Thyroid gland (tissue), 4 donors: ENCODE results near the gene CNMD. TPM values are rescaled to one million over a fixed set of nuclear protein-coding genes. Genes with fewer than 3 reads are reported as not detected.

ENCODE experiments used
- DNase-seq, 2 donors: peaks; one replicate each; pipeline ENCODE4 v3.0.0-alpha.2; 2019
- H3K27ac ChIP-seq, 3 donors: fragments of 200-600 bp; sonication (generic); 1 replicate in 2 of 3; 2 replicates in 1 of 3; pipeline ENCODE4 v1.5.1; 2016 to 2019; ENCODE audit warnings: mild to moderate bottlenecking in 1 of 3, moderate library complexity in 1 of 3
- H3K27me3 ChIP-seq: fragments of 200-600 bp; sonication (generic); one replicate; pipeline ENCODE4 v1.5.1; 2019
- H3K36me3 ChIP-seq, 2 donors: fragments of 200-600 bp; sonication (generic); one replicate each; pipeline ENCODE4 v1.5.1; 2016 to 2019
- H3K4me1 ChIP-seq, 2 donors: fragments of 200-600 bp; sonication (generic); one replicate each; pipeline ENCODE4 v1.5.1; 2017 to 2019
- H3K4me3 ChIP-seq, 3 donors: fragments of 200-600 bp; sonication (generic); replicated peaks in 1 of 3; 1 replicate in 2 of 3; 2 replicates in 1 of 3; pipeline ENCODE4 v1.5.1; 2016; ENCODE audit warnings: mild to moderate bottlenecking in 1 of 3
- H3K9me3 ChIP-seq: fragments of 200-600 bp; sonication (generic); one replicate; pipeline ENCODE4 v1.5.1; 2017
- POLR2A ChIP-seq, 2 donors: fragments of 450-650 bp; IDR thresholded peaks; one replicate each; pipeline ENCODE4 v1.6.1; 2017; ENCODE audit warnings: antibody characterized with exemption in 2 of 2, mild to moderate bottlenecking in 2 of 2, moderate library complexity in 1 of 2
- WGBS, 2 donors: methylation state at CpG; one replicate each; pipeline ENCODE4 v1.1.5; 2017; 5-methylcytosine and 5-hydroxymethylcytosine counted together
- intact Hi-C: fragments of 100-400 bp; cut with DNase I; formaldehyde crosslinking; loops from one replicate; pipeline ENCODE4 v1.15.1; 2023
- total RNA-seq, 4 donors: library from RNA; depleted of rRNA; stranded (reverse); fragments of >200 nt; gene quantifications; one replicate each; pipeline ENCODE4 v1.2.3, GENCODE V29; 2016
- TF ChIP-seq, protein P1 (sequence below), 6 experiments: fragments of 200-600 bp in 3 of 6; fragments of 450-650 bp in 3 of 6; sonication (generic) in 3 of 6; IDR thresholded peaks; one replicate each; pipeline ENCODE4 v1.5.1; 2016 to 2019; ENCODE audit warnings: antibody characterized with exemption in 6 of 6, mild to moderate bottlenecking in 2 of 6, inconsistent platforms in 1 of 6, moderate library complexity in 1 of 6

CNMD gene
- total RNA-seq, 4 donors from 2014 or later: 0.40 to 2.5 (median 0.85) TPM

DNA sequence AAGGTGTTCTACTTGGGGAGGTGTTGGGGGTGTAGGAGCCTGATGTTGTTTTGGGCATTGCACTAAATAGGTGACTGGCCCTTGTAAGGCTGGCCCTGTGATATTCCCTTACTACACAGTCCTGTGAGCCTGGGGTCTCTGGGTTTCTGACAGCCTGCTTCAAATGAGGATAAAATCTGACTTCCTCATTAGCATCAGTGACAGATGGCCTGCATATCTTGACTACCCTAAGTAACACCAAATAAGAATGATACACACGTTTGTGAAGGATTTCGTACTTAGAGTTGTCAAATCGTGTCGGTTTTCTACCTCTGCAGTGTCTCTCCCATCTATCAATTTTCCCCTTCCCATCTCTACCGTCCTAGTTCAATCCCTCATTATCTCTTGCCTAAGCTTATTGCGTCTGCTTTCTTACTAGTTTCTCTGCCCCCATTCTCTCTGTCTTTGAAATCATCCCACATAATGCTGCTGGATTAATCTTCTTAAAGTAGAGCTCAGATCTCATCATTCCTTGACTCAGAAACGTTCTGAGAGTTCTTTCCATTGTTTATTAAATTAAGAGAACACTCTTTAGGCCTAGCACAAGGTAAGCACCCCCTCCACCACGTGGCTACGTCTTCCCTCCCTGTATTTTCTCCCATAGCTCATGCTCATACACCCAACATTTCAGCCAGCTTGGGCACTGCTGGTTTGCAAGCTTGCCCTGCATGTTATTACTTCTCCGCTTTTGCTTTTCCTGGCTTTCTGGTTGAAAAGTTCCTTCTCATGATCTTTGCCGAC is 26.2 kb upstream of the CNMD start:
- H3K9me3 ChIP-seq: no peaks in the 10 kb centered on the region
- no peak overlapping the region for H3K27ac ChIP-seq
- H3K36me3 ChIP-seq: no peaks in the 10 kb centered on the region
- TF ChIP-seq, protein P1, sequence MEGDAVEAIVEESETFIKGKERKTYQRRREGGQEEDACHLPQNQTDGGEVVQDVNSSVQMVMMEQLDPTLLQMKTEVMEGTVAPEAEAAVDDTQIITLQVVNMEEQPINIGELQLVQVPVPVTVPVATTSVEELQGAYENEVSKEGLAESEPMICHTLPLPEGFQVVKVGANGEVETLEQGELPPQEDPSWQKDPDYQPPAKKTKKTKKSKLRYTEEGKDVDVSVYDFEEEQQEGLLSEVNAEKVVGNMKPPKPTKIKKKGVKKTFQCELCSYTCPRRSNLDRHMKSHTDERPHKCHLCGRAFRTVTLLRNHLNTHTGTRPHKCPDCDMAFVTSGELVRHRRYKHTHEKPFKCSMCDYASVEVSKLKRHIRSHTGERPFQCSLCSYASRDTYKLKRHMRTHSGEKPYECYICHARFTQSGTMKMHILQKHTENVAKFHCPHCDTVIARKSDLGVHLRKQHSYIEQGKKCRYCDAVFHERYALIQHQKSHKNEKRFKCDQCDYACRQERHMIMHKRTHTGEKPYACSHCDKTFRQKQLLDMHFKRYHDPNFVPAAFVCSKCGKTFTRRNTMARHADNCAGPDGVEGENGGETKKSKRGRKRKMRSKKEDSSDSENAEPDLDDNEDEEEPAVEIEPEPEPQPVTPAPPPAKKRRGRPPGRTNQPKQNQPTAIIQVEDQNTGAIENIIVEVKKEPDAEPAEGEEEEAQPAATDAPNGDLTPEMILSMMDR (IDR thresholded peaks at IDR 0.05): no peak
- no peak for TF ChIP-seq POLR2A (IDR thresholded peaks at IDR 0.05)
- 85 to 86% methylated on average over 11 of the region's 11 CpGs for WGBS, 2 donors
- no peaks in the 10 kb centered on the region for H3K27me3 ChIP-seq
- no peak overlapping the region for H3K4me3 ChIP-seq
- no peak for DNase-seq
- peaks cover 4 to 10% of the 10 kb centered on the region in 2 donors for H3K4me1 ChIP-seq
- intact Hi-C loops: no loop called here

DNA sequence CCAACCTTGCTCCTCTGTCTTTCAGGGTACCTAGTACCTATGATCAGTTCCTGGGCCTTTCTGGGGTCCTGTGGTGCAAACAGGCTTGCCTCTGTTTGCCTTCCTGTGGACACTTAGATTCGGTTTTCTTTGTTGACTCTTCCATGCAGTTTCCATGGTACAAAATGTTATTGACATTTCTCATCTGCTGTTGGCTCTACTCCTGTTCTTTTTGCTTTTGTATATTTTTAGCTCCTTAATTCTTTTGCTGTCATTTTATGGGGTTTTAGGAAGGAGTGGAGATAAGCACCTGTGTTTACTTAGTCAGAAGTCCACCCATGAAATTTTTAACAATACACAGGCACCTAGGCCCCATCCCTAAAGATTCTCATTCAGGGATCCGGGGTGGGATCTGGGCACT is 20.5 kb upstream of the CNMD start:
- no peak overlapping the region for H3K4me3 ChIP-seq
- no peaks in the 10 kb centered on the region for H3K9me3 ChIP-seq
- H3K36me3 ChIP-seq: no peaks in the 10 kb centered on the region
- 32 to 33% methylated on average over 2 of the region's 2 CpGs for WGBS, 2 donors
- H3K27ac ChIP-seq: no peak overlapping the region
- H3K27me3 ChIP-seq: no peaks in the 10 kb centered on the region
- peaks cover 4 to 10% of the 10 kb centered on the region in 2 donors for H3K4me1 ChIP-seq
- intact Hi-C loops: no loop called here
- DNase-seq: no peak
- TF ChIP-seq, protein P1 (IDR thresholded peaks at IDR 0.05): no peak
- TF ChIP-seq POLR2A (IDR thresholded peaks at IDR 0.05): no peak

DNA sequence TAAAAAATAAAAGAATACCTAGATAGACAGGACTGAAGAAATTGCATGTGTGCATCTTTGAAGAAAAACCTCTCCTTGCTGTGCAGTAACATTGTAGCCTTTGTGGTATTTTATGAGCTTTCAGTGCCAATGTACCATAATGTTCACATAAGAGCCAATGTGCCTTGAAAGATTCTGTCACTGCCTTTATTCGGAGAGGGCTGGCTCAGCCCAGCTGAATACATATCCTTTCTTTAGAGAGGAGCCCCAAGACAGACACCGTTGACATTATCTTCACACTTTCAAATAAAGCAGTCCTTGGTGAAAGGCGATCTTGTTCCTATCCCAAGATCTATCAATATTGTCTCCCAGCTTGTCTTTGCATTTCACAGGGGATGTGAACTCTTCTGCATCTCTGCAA is 18.5 kb upstream of the CNMD start:
- no peak for DNase-seq
- Histone ChIP-seq H3K27ac (no peak overlapping the region), H3K4me1 (peaks cover 4 to 10% of the 10 kb centered on the region in 2 donors), H3K9me3 (no peaks in the 10 kb centered on the region), H3K36me3 (no peaks in the 10 kb centered on the region), H3K27me3 (no peaks in the 10 kb centered on the region), H3K4me3 (no peak overlapping the region)
- WGBS, 2 donors: 73 to 81% methylated on average over 3 of the region's 3 CpGs
- TF ChIP-seq POLR2A (IDR thresholded peaks at IDR 0.05): no peak
- TF ChIP-seq, protein P1 (IDR thresholded peaks at IDR 0.05): no peak
- intact Hi-C loops: no loop called here

DNA sequence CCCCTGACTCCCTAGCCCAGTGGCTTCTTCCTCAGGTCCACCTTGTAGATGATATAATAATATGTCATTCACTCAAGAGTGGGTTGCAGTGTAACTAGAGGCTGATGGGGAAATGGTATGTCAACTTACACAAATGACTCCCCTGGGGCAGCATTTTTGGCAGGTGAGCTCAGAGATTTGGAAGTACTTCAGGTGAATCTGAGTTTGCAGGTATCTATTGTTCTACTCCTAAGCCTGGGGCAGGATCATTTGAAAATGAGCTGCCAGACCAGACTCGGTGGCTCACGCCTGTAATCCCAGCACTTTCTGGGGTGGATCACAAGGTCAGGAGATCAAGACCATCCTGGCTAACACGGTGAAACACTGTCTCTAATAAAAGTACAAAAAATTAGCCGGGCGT is 11.6 kb upstream of the CNMD start:
- Histone ChIP-seq H3K27ac (no peak overlapping the region), H3K27me3 (no peaks in the 10 kb centered on the region), H3K36me3 (no peaks in the 10 kb centered on the region), H3K9me3 (no peaks in the 10 kb centered on the region), H3K4me3 (no peak overlapping the region), H3K4me1 (peaks cover 0 to 4% of the 10 kb centered on the region in 2 donors)
- DNase-seq: no peak
- WGBS, 2 donors: 95 to 98% methylated on average over 5 of the region's 5 CpGs
- TF ChIP-seq POLR2A (IDR thresholded peaks at IDR 0.05): no peak
- TF ChIP-seq, protein P1 (IDR thresholded peaks at IDR 0.05): no peak
- intact Hi-C loops: no loop called here

DNA sequence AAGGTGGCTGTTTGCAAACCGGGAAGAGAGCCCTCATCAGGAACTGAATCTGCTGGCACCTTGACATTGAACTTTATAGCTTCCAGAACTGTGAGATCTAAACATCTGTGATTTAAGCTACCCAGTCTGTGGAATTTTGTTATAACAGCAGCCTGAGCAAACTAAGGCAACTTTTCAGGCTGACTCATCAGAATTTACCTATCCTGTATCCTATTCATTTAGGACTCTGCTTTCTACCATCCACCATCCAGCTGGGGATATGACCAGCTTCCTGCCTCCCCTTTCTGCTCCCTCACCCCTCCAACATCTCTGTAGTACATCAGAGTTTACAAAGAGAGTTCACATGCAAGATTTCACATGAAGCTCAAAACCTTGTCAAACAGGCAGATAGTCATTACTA is 11.1 kb upstream of the CNMD start:
- intact Hi-C loops: no loop called here
- no peak for DNase-seq
- Histone ChIP-seq H3K27ac (no peak overlapping the region), H3K4me1 (peaks cover 0 to 4% of the 10 kb centered on the region in 2 donors), H3K9me3 (no peaks in the 10 kb centered on the region), H3K4me3 (no peak overlapping the region), H3K36me3 (no peaks in the 10 kb centered on the region), H3K27me3 (no peaks in the 10 kb centered on the region)
- no peak for TF ChIP-seq POLR2A (IDR thresholded peaks at IDR 0.05)
- TF ChIP-seq, protein P1 (IDR thresholded peaks at IDR 0.05): no peak
- 89 to 94% methylated on average over 1 of the region's 1 CpG for WGBS, 2 donors
